Activated CD4-positive, alpha-beta T cell treated with anti-CD3 and anti-CD28 coated beads for 36 hours (primary cell): ENCODE data around the gene PLD6. TPM values are rescaled to one million over a fixed set of nuclear protein-coding genes. Genes with fewer than 3 reads are reported as not detected.

Source experiments
- ATAC-seq: fragments of 200-7000 bp; cut with Tn5 transposase; one replicate; pipeline ENCODE4 v1.10.0; 2021; ENCODE audit warnings: mild to moderate bottlenecking, moderate library complexity
- CTCF ChIA-PET: fragments of 350-600 bp; sonication (Branson Sonifier 250); formaldehyde crosslinking; loops from one replicate; lab custom pipeline; 2021; ENCODE audit warnings: antibody characterized with exemption; lab: Charles Lee
- POLR2A ChIA-PET: fragments of 350-600 bp; sonication (Branson Sonifier 250); formaldehyde crosslinking; loops from one replicate; lab custom pipeline; 2021; ENCODE audit warnings: antibody characterized with exemption, inconsistent platforms; lab: Charles Lee
- DNase-seq: peaks from one replicate; pipeline ENCODE4 v3.0.0-alpha.2; 2020
- H3K27ac Mint-ChIP-seq: one replicate; pipeline ENCODE4 v1.8.0; 2021; ENCODE audit warnings: mixed read lengths
- H3K27me3 Mint-ChIP-seq: one replicate; pipeline ENCODE4 v1.8.0; 2021; ENCODE audit warnings: mixed read lengths
- H3K36me3 Mint-ChIP-seq: one replicate; pipeline ENCODE4 v1.8.0; 2021; ENCODE audit warnings: low read depth, mixed read lengths
- H3K4me1 Mint-ChIP-seq: one replicate; pipeline ENCODE4 v1.8.0; 2021; ENCODE audit warnings: mixed read lengths
- H3K4me3 Mint-ChIP-seq: one replicate; pipeline ENCODE4 v1.8.0; 2021; ENCODE audit warnings: mild to moderate bottlenecking, moderate library complexity, mixed read lengths
- H3K9me3 Mint-ChIP-seq: one replicate; pipeline ENCODE4 v1.8.0; 2021; ENCODE audit warnings: low read depth, mixed read lengths
- intact Hi-C, 2 experiments: fragments of 100-400 bp; cut with DNase I in 1 of 2; cut with micrococcal nuclease in 1 of 2; formaldehyde crosslinking; loops; one replicate each; pipeline versions ENCODE4 v1.14.2 to v1.15.1; 2022 to 2024; cut with DNase I, micrococcal nuclease
- total RNA-seq, 2 experiments: library from RNA; stranded (reverse); gene quantifications; one replicate each; pipeline ENCODE4 v1.2.3, GENCODE V29; 2021

The PLD6 gene
- total RNA-seq, 2 experiments from 2014 or later: 8.3 to 9.9 TPM

DNA sequence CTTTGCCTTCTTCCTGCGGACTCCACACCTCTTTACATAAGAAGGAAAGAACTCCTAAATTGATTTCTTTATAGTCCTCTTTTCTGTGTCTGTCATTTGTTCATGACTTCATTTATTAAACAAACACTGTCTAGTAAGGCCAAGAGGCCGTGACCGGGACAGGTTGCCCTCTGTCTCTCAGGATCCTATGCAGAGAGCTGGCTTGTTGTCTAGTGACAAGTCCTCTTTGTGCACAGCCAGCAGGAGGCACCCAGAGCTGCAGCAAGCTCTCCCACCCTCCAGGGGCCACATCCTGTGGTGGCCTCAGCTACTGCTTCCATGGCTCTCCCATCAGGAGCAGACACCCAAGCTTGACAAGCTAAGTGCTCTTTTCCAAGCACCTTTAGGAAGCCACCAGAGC is 50.6 kb downstream of the PLD6 start:
- no peak overlapping the region for H3K4me3 Mint-ChIP-seq
- no peaks in the 10 kb centered on the region for H3K9me3 Mint-ChIP-seq
- DNase-seq: no peak
- POLR2A ChIA-PET: no interaction called here
- peaks cover 45% of the 10 kb centered on the region for H3K36me3 Mint-ChIP-seq
- CTCF ChIA-PET: interaction anchor here (0.8 to 2.2 kb wide), 2 partner anchors 13 to 18 kb away, joined by 3 to 10 read pairs; no protein-coding TSS in a partner anchor
- no peaks in the 10 kb centered on the region for H3K27me3 Mint-ChIP-seq
- ATAC-seq: no peak
- no peak overlapping the region for H3K27ac Mint-ChIP-seq
- intact Hi-C loops: no loop called here
- H3K4me1 Mint-ChIP-seq: peaks cover 47% of the 10 kb centered on the region

DNA sequence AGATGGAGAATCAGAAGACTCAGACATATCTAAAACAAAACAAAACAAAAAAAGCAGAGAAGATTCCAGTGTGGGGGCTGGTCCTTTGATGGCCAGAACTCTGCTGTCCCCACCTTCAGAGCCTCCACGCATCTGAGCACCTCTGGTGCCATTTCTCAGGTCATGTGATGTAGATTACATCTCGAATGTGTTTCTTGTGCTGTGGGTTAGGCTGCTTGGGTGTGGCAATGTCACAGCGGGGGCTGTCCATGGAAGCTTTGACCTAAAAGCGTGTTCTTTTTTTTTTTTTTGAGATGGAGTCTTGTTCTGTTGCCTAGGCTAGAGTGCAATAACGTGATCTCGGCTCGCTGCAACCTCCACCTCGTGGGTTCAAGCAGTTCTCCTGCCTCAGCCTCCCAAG is 51.2 kb downstream of the PLD6 start:
- ChIA-PET POLR2A (no interaction called here), CTCF (interaction anchor here (0.7 to 2.2 kb wide), 2 partner anchors 13 to 40 kb away, joined by 4 to 10 read pairs; no protein-coding TSS in a partner anchor)
- DNase-seq (no peak), ATAC-seq (no peak)
- Mint-ChIP-seq H3K36me3 (peaks cover 48% of the 10 kb centered on the region), H3K27me3 (no peaks in the 10 kb centered on the region), H3K4me1 (peaks cover 53% of the 10 kb centered on the region), H3K9me3 (no peaks in the 10 kb centered on the region), H3K4me3 (no peak overlapping the region), H3K27ac (peak overlapping the region; percentile 74)
- intact Hi-C loops: loop anchor here in 1 of 2 experiments (5.0 kb wide), 1 partner anchor 52 kb away; the partner anchor contains the start of gene PLD6

DNA sequence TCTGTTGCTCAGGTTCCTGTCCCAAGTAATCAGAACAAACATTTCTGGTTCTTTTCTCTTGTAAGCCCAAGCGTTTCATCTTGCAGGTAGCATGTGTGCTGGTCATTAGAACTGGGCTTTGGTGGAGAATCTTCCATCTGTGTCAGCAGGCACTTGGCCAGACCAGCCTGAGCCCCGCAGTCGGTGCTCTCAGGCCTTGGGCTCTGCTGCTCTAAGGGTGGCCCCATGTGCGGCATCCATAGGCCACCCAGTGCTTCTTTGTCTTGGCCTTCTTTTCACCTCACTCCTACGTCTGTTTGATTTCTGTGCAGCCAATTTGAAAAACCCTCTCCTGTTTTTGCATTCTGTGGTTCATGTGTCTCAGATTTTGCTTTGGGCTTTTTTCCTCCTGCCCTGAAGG is 51.6 kb downstream of the PLD6 start:
- Mint-ChIP-seq H3K27ac (peak overlapping the region; percentile 74), H3K9me3 (no peaks in the 10 kb centered on the region), H3K36me3 (peaks cover 49% of the 10 kb centered on the region), H3K4me3 (peak overlapping the region; percentile 25), H3K27me3 (no peaks in the 10 kb centered on the region), H3K4me1 (peaks cover 56% of the 10 kb centered on the region)
- intact Hi-C loops: loop anchor here in 1 of 2 experiments (5.0 kb wide), 1 partner anchor 53 kb away; the partner anchor contains the start of gene PLD6
- no peak for ATAC-seq
- ChIA-PET POLR2A (no interaction called here), CTCF (interaction anchor here (0.7 to 1.3 kb wide), 2 partner anchors 13 to 40 kb away, joined by 3 to 4 read pairs; no protein-coding TSS in a partner anchor)
- no peak for DNase-seq

DNA sequence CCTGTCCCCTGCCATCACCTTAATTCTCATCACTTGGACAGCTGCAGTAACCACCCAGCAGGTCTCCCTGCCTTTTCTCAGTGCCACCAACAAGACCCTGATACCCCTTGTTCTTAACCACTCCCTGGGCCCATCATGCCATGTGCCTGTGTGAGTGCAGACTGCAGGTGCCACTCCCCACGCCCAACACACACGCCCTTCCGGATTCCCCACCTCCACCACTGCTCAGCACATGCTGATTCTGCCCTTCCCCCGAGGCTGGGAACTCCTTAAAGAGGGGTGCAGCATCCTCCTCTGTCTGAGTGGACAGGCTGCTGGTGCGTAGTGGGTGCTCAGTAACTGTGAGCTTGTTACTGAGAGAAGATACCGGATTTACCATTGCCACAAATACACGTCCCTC is 52.4 kb downstream of the PLD6 start:
- Mint-ChIP-seq H3K27ac (peak overlapping the region; percentile 56), H3K9me3 (no peaks in the 10 kb centered on the region), H3K4me1 (peaks cover 59% of the 10 kb centered on the region), H3K27me3 (no peaks in the 10 kb centered on the region), H3K4me3 (no peak overlapping the region), H3K36me3 (peaks cover 46% of the 10 kb centered on the region)
- CTCF ChIA-PET: interaction anchor here (0.6 to 1.3 kb wide), 2 partner anchors 12 to 202 kb away, joined by 3 read pairs; no protein-coding TSS in a partner anchor
- intact Hi-C loops: loop anchor here in 1 of 2 experiments (5.0 kb wide), 1 partner anchor 54 kb away; the partner anchor contains the start of gene PLD6
- POLR2A ChIA-PET: no interaction called here
- DNase-seq (no peak), ATAC-seq (no peak)

DNA sequence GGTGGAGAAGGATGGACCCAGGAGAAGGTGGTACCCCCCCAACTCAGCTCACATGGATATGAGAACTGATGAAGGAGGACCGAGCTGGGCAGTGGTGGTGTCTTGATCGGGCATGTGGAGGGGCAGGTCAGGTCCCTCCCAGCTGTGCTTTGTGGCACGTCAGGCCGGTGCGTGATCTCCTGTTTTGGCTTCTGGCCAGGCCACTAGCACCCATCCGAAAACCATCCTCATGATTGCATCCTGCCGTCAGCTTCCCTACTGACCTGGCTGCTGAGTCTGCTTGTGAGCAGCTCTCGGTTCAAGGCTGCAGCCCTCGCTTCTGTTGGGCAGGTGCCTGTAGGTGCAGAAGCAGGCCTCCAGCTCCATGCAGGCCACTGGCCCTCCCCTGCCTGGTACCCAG is 53.1 kb downstream of the PLD6 start:
- no peak for ATAC-seq
- Mint-ChIP-seq H3K9me3 (no peaks in the 10 kb centered on the region), H3K36me3 (peaks cover 46% of the 10 kb centered on the region), H3K4me1 (peaks cover 59% of the 10 kb centered on the region), H3K4me3 (no peak overlapping the region), H3K27me3 (no peaks in the 10 kb centered on the region), H3K27ac (peak overlapping the region; percentile 62)
- intact Hi-C loops: loop anchor here in 1 of 2 experiments (5.0 kb wide), 1 partner anchor 54 kb away; the partner anchor contains the start of gene PLD6
- DNase-seq: no peak
- ChIA-PET POLR2A (no interaction called here), CTCF (interaction anchor here (1.3 to 1.4 kb wide), 2 partner anchors 12 to 19 kb away, joined by 3 read pairs; no protein-coding TSS in a partner anchor)

DNA sequence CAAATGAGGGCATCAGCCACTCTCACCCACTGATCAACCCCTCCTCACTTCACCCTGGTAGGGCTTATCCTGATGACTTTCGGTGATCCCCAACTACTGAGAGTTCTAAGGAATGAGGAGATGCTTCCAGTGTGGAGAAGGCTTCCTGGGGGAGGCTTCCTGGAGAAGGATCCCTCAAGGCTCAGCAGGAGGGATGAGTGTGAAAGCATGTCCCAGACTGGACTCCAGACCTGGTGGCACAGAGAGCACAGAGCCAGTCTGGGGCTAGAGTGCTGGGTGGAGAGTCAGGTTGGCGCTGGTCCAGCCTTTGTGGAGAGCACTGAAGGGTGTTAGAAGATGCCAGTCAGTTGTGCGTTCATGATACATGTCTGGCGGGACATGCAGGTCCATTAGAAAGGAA is 53.7 kb downstream of the PLD6 start:
- H3K9me3 Mint-ChIP-seq: no peaks in the 10 kb centered on the region
- peaks cover 62% of the 10 kb centered on the region for H3K4me1 Mint-ChIP-seq
- H3K27ac Mint-ChIP-seq: peak overlapping the region; percentile 75
- no peaks in the 10 kb centered on the region for H3K27me3 Mint-ChIP-seq
- ChIA-PET POLR2A (interaction anchor here (0.8 kb wide), 1 partner anchor 33 kb away, joined by 3 read pairs; no protein-coding TSS in a partner anchor), CTCF (interaction anchor here (1.4 kb wide), 1 partner anchor 19 kb away, joined by 3 read pairs; no protein-coding TSS in a partner anchor)
- H3K4me3 Mint-ChIP-seq: no peak overlapping the region
- intact Hi-C loops: loop anchor here in 1 of 2 experiments (5.0 kb wide), 1 partner anchor 55 kb away; the partner anchor contains the start of gene PLD6
- no peak for DNase-seq
- ATAC-seq: no peak
- H3K36me3 Mint-ChIP-seq: peaks cover 51% of the 10 kb centered on the region

DNA sequence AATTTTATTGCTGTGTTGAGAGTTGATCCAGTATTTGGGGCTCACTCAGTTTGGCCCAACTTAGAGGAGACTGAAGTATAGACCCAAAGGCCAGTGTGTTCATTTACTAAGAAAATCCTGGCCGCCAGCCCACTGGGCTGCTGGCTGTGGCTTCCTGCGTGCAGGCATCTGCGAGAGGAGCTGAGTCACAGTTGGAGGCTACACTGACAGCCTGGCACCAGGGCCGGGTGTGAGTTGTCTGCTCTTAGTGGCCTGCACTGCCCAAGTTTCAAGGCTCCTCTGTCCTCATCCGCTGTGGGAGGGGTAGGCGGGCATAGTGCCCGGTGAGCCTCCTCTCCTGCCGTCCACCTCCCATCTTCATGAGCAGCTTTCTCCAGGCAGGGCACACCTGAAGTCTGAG is 54.2 kb downstream of the PLD6 start:
- DNase-seq: peak; percentile 69
- ATAC-seq: peak; percentile 48
- H3K4me1 Mint-ChIP-seq: peaks cover 62% of the 10 kb centered on the region
- no peaks in the 10 kb centered on the region for H3K9me3 Mint-ChIP-seq
- no peaks in the 10 kb centered on the region for H3K27me3 Mint-ChIP-seq
- ChIA-PET POLR2A (interaction anchor here (0.8 kb wide), 1 partner anchor 33 kb away, joined by 3 read pairs; no protein-coding TSS in a partner anchor), CTCF (interaction anchor here (1.4 kb wide), 1 partner anchor 20 kb away, joined by 3 read pairs; no protein-coding TSS in a partner anchor)
- H3K36me3 Mint-ChIP-seq: peaks cover 53% of the 10 kb centered on the region
- intact Hi-C loops: loop anchor here (2.0 to 5.0 kb wide), 5 partner anchors 27 to 85 kb away; partner anchors contain the start of genes PLD6 (in 2 of the 2) and FLCN (in 1 of the 2)
- no peak overlapping the region for H3K4me3 Mint-ChIP-seq
- H3K27ac Mint-ChIP-seq: peak overlapping the region; percentile 75

DNA sequence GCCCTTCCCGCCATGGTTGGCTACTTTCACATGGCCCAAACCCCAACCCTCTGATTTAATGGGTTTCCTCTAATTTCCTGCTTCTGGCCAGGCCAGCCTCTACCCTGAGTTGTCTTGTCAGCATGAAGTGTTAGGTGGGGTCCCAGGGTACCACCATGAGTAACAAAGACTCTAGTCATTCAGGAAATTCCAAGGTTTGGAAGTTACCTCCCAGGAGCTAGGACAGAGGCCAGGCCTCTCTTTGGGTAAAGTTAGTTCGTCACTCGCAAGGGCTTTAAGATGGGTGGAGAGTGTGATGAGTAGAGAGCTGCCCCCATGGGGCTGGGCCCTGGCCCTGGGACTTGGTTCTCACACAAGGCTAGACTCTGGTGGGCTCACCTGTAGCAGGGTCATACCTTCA is 54.6 kb downstream of the PLD6 start:
- Mint-ChIP-seq H3K27me3 (no peaks in the 10 kb centered on the region), H3K36me3 (peaks cover 53% of the 10 kb centered on the region), H3K27ac (peak overlapping the region; percentile 75), H3K9me3 (no peaks in the 10 kb centered on the region), H3K4me1 (peaks cover 62% of the 10 kb centered on the region), H3K4me3 (no peak overlapping the region)
- ChIA-PET CTCF (interaction anchor here (0.6 to 1.4 kb wide), 2 partner anchors 20 kb away, joined by 3 read pairs; no protein-coding TSS in a partner anchor), POLR2A (interaction anchor here (0.8 kb wide), 1 partner anchor 32 kb away, joined by 3 read pairs; no protein-coding TSS in a partner anchor)
- ATAC-seq (no peak), DNase-seq (no peak)
- intact Hi-C loops: loop anchor here (2.0 to 5.0 kb wide), 5 partner anchors 27 to 85 kb away; partner anchors contain the start of genes PLD6 (in 2 of the 2) and FLCN (in 1 of the 2)

DNA sequence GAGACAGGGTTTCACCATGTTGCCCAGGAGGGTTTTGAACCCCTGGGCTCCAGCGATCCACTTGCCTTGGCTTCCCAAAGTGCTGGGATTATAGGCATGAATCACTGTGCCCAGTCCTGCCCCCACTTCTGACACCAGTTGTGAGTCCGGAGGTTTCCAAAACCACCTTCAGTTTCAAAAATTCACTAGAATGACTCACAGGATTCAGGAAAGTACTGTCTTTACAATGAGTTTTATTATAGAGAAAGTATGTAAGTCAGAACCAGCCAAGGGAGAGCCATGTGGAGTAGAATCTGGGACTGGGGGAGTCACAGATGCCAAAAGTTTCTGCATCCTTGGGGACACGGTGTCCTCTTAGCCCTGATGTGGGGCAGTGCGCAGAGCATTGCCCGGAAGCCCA is 55.1 kb downstream of the PLD6 start:
- Mint-ChIP-seq H3K27me3 (no peaks in the 10 kb centered on the region), H3K36me3 (peaks cover 53% of the 10 kb centered on the region), H3K4me1 (peaks cover 62% of the 10 kb centered on the region), H3K4me3 (no peak overlapping the region), H3K27ac (peak overlapping the region; percentile 75), H3K9me3 (no peaks in the 10 kb centered on the region)
- intact Hi-C loops: loop anchor here (2.0 to 5.0 kb wide), 5 partner anchors 28 to 86 kb away; partner anchors contain the start of genes PLD6 (in 2 of the 2) and FLCN (in 1 of the 2)
- ATAC-seq (peak; percentile 71), DNase-seq (peak; percentile 62)
- ChIA-PET CTCF (interaction anchor here (0.6 kb wide), 1 partner anchor 20 kb away, joined by 3 read pairs; no protein-coding TSS in a partner anchor), POLR2A (no interaction called here)
